A549 treated with AZD2906 at 1 μM for 4 hours (cell line): ENCODE results near the gene IGFL2. TPM values are rescaled to one million over a fixed set of nuclear protein-coding genes. Genes with fewer than 3 reads are reported as not detected.

ENCODE experiments used
- total RNA-seq: library from RNA; stranded (reverse); fragments of 200-300 nt; extraction: Qiagen RNA extraction; gene quantifications from 5 replicates; pipeline ENCODE4 v1.2.3, GENCODE V29; 2022

Gene IGFL2
- 0.37 to 0.86 TPM (median 0.56 TPM) in 5 replicates for total RNA-seq

DNA sequence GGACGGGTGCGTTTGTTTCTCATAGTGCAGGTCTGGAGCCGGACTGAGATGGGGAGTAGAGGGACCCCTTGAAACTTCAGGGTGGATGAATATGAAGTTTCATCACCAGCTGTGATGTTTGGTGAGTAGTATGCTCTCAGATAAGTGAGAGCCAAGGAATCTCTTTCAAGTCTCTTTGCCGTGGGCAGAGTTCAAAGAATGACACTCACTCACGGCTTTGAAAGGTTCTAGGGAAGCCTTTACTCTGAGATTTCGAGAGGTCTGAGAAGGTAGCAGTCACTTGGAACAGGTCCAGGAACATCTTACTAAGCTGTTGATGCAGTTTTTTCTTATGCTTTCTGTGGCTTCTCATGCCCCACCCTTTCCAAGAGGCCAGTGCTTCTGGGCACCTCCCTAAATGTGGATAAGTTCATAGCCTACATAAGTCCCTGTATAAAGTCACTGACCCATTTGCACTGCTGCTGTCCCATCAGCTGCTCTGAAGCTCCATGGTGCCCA is at the start of gene IGFL2:
TSS of gene IGFL2 (plus strand) at position 448 of the 498 bp plus-strand sequence. CDS start at position 489, 41 bp downstream.

DNA sequence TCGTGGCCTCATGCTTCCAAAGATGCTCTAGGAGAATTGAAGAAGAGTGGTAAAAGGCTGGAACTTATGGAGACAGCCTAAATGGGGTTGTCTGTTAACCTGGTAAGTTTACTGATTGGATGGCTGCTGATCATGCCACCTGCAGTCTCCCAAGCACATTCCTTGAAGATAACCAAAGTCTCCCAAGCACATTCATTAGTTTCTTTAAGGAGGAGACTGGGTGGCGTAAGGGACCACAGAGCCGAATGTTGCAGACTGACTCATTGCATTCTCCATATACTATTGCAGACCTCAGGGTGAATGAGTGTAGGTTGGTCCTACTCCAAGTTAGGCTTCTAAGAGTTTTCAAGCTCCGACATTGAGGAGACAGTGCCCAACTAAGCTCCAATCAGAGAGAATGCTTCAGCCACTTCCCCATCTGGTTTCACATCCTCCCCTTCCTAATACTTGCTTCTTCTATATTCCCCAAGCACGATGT is 23.4 kb upstream of the IGFL2 start, which contains the start of gene IGFL3:
TSS of gene IGFL3 (minus strand) at position 51 of the 478 bp plus-strand sequence. CDS start at position 12, 39 bp downstream.

Other genes starting within 250 kb of the IGFL2 start
- 6.4 to 10.3 TPM (median 10.1 TPM) in 5 replicates for gene MYPOP, start 245.6 kb upstream of the IGFL2 start, total RNA-seq
- gene NANOS2, start 233.5 kb upstream of the IGFL2 start, total RNA-seq = not detected in 5 replicates
- 0.77 to 1.3 TPM (median 1.3 TPM) in 5 replicates for gene NOVA2, start 174.4 kb upstream of the IGFL2 start, total RNA-seq
- 4.1 to 6.2 TPM (median 4.6 TPM) in 5 replicates for gene CCDC61, start 152.8 kb upstream of the IGFL2 start, total RNA-seq
- not detected in 5 replicates for gene PGLYRP1, start 125.2 kb upstream of the IGFL2 start, total RNA-seq
- gene IGFL4, start 107.2 kb upstream of the IGFL2 start, total RNA-seq = 0.28 to 0.33 TPM (median 0.30 TPM) in 5 replicates
- 0.16 to 0.25 TPM (median 0.17 TPM) in 3 of 5 replicates, not detected in the others for gene IGFL3, start 23.6 kb upstream of the IGFL2 start, total RNA-seq
- 1.0 to 2.3 TPM (median 1.9 TPM) in 5 replicates for gene IGFL1, start 81.5 kb downstream of the IGFL2 start, total RNA-seq
- gene HIF3A, start 148.8 kb downstream of the IGFL2 start, total RNA-seq = 0.03 to 0.13 TPM (median 0.07 TPM) in 4 of 5 replicates, not detected in the other
- 80.2 to 88.5 TPM (median 83.3 TPM) in 5 replicates for gene PPP5C, start 198.8 kb downstream of the IGFL2 start, total RNA-seq